ENCODE measurements around the gene GOSR1. TPM values are rescaled to one million over a fixed set of nuclear protein-coding genes. Genes with fewer than 3 reads are reported as not detected.

The GOSR1 gene
- total and polyA plus RNA-seq, 4 donors: 14.8 to 45.1 (median 32.1) TPM

DNA sequence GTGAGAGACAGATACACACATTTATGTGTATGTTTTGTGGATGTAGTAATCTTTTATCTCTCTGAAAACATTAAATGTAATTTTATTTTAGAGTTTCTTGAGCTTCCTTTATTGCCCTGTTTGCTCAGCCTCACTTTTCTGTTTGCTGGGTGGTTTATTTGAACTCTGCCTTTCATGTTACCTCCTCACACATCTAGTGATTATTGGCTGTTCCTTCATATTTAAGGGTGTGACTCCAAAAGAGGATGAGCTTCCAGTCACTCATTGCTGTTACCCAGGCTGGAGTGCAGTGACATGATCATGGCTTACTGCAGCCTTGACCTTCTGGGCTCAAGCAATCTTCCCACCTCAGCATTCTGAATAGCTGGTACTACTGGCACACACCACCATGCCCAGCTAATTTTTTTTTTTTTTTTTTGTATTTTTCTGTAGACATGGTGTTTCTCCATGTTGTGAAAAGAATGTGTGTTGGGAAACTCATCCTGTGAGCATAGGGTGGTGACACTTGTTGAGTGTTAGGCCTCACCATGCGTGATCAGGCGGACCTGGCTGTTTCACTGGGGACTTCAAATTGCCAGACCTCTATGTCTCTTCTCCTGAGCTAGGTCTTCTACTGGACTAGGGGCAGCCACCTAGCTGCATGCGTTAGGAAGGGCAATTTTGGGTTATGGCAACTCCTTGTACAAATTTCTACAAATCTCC lies 37.8 kb downstream of the GOSR1 start:
- 53 to 87% methylated on average over 3 of the region's 3 CpGs for WGBS, 2 donors
- peaks cover 0 to 22% (median 12%) of the 10 kb centered on the region in 4 donors for H3K36me3 ChIP-seq (ENCODE audit: control insufficient read depth in 4 of 4, insufficient read depth in 4 of 4, low read length in 4 of 4)

DNA sequence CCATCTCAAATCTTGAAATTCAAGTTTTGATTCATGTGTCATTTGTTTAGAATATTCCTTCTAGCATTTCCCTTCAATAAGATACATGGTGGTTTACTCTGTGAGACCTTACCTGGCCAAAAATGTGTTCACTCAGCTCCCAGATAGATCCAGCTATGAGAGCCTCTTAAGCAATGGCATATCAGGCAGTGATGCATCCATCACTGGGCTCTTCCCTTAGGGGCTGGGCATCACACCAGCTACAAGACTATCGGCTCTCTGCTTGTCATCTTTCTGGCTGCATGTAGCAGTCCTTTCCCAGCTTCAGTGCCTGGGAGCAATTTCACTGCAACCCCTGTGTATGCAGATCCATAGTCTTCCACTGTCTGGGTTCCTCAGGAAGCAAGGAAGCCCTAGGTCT lies 40.6 kb downstream of the GOSR1 start:
- DNase-seq (no peak), ATAC-seq (ENCODE audit: insufficient read depth, low FRiP score) (no peak)
- peak overlapping the region in 1 of 2 donors; percentile 63 for H3K27ac ChIP-seq (ENCODE audit: low read depth in 1 of 2, low read length in 1 of 2)
- no peak overlapping the region for H3K9ac ChIP-seq (ENCODE audit: insufficient read depth in 1 of 2, low read length in 2 of 2)
- WGBS, 2 donors: 90 to 96% methylated on average over 1 of the region's 1 CpG
- H3K27me3 ChIP-seq (ENCODE audit: control insufficient read depth in 3 of 3, insufficient read depth in 3 of 3, low read length in 2 of 3): no peaks in the 10 kb centered on the region
- peaks cover 0 to 5% (median 0%) of the 10 kb centered on the region in 5 donors for H3K4me1 ChIP-seq (ENCODE audit: control insufficient read depth in 5 of 5, insufficient read depth in 5 of 5, low read length in 5 of 5)
- H3K9me3 ChIP-seq (ENCODE audit: control insufficient read depth in 4 of 4, insufficient read depth in 3 of 4, low read length in 3 of 4): no peaks in the 10 kb centered on the region
- H3K4me3 ChIP-seq: no peak overlapping the region
- TF ChIP-seq, protein P1, sequence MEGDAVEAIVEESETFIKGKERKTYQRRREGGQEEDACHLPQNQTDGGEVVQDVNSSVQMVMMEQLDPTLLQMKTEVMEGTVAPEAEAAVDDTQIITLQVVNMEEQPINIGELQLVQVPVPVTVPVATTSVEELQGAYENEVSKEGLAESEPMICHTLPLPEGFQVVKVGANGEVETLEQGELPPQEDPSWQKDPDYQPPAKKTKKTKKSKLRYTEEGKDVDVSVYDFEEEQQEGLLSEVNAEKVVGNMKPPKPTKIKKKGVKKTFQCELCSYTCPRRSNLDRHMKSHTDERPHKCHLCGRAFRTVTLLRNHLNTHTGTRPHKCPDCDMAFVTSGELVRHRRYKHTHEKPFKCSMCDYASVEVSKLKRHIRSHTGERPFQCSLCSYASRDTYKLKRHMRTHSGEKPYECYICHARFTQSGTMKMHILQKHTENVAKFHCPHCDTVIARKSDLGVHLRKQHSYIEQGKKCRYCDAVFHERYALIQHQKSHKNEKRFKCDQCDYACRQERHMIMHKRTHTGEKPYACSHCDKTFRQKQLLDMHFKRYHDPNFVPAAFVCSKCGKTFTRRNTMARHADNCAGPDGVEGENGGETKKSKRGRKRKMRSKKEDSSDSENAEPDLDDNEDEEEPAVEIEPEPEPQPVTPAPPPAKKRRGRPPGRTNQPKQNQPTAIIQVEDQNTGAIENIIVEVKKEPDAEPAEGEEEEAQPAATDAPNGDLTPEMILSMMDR (IDR thresholded peaks at IDR 0.05; ENCODE audit: control extremely low read depth, extremely low read depth): no peak
- peaks cover 11 to 39% (median 21%) of the 10 kb centered on the region in 4 donors for H3K36me3 ChIP-seq (ENCODE audit: control insufficient read depth in 4 of 4, insufficient read depth in 4 of 4, low read length in 4 of 4)

More for the DNA sequence above, 37.8 kb downstream of the GOSR1 start:
- H3K9ac ChIP-seq (ENCODE audit: insufficient read depth in 1 of 2, low read length in 2 of 2): no peak overlapping the region
- no peak overlapping the region for H3K27ac ChIP-seq (ENCODE audit: low read depth in 1 of 2, low read length in 1 of 2)
- TF ChIP-seq, protein P1 (IDR thresholded peaks at IDR 0.05; ENCODE audit: control extremely low read depth, extremely low read depth): no peak
- no peak overlapping the region for H3K4me3 ChIP-seq
- ATAC-seq (ENCODE audit: insufficient read depth, low FRiP score) (no peak), DNase-seq (no peak)
- H3K4me1 ChIP-seq (ENCODE audit: control insufficient read depth in 5 of 5, insufficient read depth in 5 of 5, low read length in 5 of 5): peaks cover 0 to 6% (median 0%) of the 10 kb centered on the region in 5 donors
- no peaks in the 10 kb centered on the region for H3K9me3 ChIP-seq (ENCODE audit: control insufficient read depth in 4 of 4, insufficient read depth in 3 of 4, low read length in 3 of 4)
- H3K27me3 ChIP-seq (ENCODE audit: control insufficient read depth in 3 of 3, insufficient read depth in 3 of 3, low read length in 2 of 3): no peaks in the 10 kb centered on the region

DNA sequence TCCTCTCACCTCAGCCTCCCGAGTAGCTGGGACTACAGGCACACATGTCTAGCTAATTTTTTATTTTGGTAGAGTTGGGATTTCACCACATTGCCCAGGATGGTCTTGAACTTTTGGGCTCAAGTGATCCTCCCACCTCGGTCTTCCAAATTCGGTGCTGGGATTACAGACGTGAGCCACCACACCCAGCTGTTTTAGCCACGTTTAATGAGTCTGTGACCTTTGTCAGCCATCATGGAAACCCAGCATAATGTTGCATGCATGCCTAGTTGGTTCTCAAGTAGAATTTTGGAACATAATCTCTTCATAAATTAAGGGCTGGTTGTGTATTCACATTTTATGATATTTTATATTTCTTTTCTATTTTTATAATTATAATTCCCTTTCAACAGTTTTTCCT lies 42.0 kb downstream of the GOSR1 start:
- WGBS, 2 donors: 82 to 90% methylated on average over 5 of the region's 5 CpGs
- ATAC-seq (ENCODE audit: insufficient read depth, low FRiP score) (no peak), DNase-seq (no peak)
- Histone ChIP-seq H3K36me3 (ENCODE audit: control insufficient read depth in 4 of 4, insufficient read depth in 4 of 4, low read length in 4 of 4) (peaks cover 11 to 31% (median 21%) of the 10 kb centered on the region in 4 donors), H3K27me3 (ENCODE audit: control insufficient read depth in 3 of 3, insufficient read depth in 3 of 3, low read length in 2 of 3) (no peaks in the 10 kb centered on the region), H3K27ac (ENCODE audit: low read depth in 1 of 2, low read length in 1 of 2) (no peak overlapping the region), H3K4me3 (no peak overlapping the region), H3K9me3 (ENCODE audit: control insufficient read depth in 4 of 4, insufficient read depth in 3 of 4, low read length in 3 of 4) (no peaks in the 10 kb centered on the region), H3K4me1 (ENCODE audit: control insufficient read depth in 5 of 5, insufficient read depth in 5 of 5, low read length in 5 of 5) (peaks cover 0 to 4% (median 0%) of the 10 kb centered on the region in 5 donors), H3K9ac (ENCODE audit: insufficient read depth in 1 of 2, low read length in 2 of 2) (no peak overlapping the region)
- TF ChIP-seq, protein P1 (IDR thresholded peaks at IDR 0.05; ENCODE audit: control extremely low read depth, extremely low read depth): no peak
